Measurements from ENCODE around the gene ATL3. TPM values are rescaled to one million over a fixed set of nuclear protein-coding genes. Genes with fewer than 3 reads are reported as not detected.

The ATL3 gene, protein sequence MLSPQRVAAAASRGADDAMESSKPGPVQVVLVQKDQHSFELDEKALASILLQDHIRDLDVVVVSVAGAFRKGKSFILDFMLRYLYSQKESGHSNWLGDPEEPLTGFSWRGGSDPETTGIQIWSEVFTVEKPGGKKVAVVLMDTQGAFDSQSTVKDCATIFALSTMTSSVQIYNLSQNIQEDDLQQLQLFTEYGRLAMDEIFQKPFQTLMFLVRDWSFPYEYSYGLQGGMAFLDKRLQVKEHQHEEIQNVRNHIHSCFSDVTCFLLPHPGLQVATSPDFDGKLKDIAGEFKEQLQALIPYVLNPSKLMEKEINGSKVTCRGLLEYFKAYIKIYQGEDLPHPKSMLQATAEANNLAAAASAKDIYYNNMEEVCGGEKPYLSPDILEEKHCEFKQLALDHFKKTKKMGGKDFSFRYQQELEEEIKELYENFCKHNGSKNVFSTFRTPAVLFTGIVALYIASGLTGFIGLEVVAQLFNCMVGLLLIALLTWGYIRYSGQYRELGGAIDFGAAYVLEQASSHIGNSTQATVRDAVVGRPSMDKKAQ
- 17.6 and 18.0 TPM in 2 replicates for polyA plus RNA-seq (2013)

GRCh38 chr11:63671322-63672155 is at the start of gene ATL3:
Gene ATL3 (minus strand): TSS chr11:63671376. CDS start chr11:63671335, 41 bp downstream.
- peak within 1 kb of the TSS; percentile 94 for H3K4me2 ChIP-seq (ENCODE audit: low read length)
- H2BK120ac ChIP-seq (ENCODE audit: insufficient read depth, low read length, poor library complexity), result peak within 1 kb of the TSS; percentile 74
- H4K8ac ChIP-seq (ENCODE audit: low read depth, low read length), result peak within 1 kb of the TSS; percentile 91
- H3K79me2 ChIP-seq (ENCODE audit: control insufficient read depth, insufficient read depth, low read length, poor library complexity), result peaks cover 7% of the 10 kb centered on the region
- peak within 1 kb of the TSS; percentile 36 for H2AK5ac ChIP-seq (ENCODE audit: low read length)
- H3K36me3 ChIP-seq (ENCODE audit: control insufficient read depth in 1 of 2, insufficient read depth in 2 of 2, low read length in 2 of 2), result peaks cover 0 to 3% of the 10 kb centered on the region in 2 experiments
- peaks cover 2 to 5% of the 10 kb centered on the region in 2 experiments for H3K4me1 ChIP-seq (ENCODE audit: control insufficient read depth in 1 of 2, insufficient read depth in 2 of 2, low read length in 2 of 2)
- H3K4ac ChIP-seq (ENCODE audit: low read depth, low read length), result peak within 1 kb of the TSS; percentile 70
- peak within 1 kb of the TSS; percentile 4 for H3K27ac ChIP-seq (ENCODE audit: low read depth, low read length)
- H3K18ac ChIP-seq (ENCODE audit: low read length), result peak within 1 kb of the TSS; percentile 86
- peak within 1 kb of the TSS; percentile 41 for H3K14ac ChIP-seq (ENCODE audit: low read length)
- peak within 1 kb of the TSS; percentile 33 for H2AFZ ChIP-seq (ENCODE audit: insufficient read depth, low read length, poor library complexity)
- peak within 1 kb of the TSS; percentile 70 for H3K4me3 ChIP-seq (ENCODE audit: low read depth, low read length)
- H3K79me1 ChIP-seq (ENCODE audit: low read length), result peaks cover 12% of the 10 kb centered on the region
- H3K9me3 ChIP-seq (ENCODE audit: insufficient read depth, low read depth, low read length), result peaks cover 4% of the 10 kb centered on the region
- peak within 1 kb of the TSS; percentile 26 for H2BK5ac ChIP-seq (ENCODE audit: low read depth, low read length, poor library complexity)
- H3K9ac ChIP-seq (ENCODE audit: low read length), result peak within 1 kb of the TSS; percentile 74
- peak within 1 kb of the TSS; percentile 81 for H4K91ac ChIP-seq (ENCODE audit: low read depth, low read length)
- DNase-seq, result peak; percentile 98
- H4K12ac ChIP-seq (ENCODE audit: low read depth, low read length), result peak within 1 kb of the TSS; percentile 96
- H3K27me3 ChIP-seq (ENCODE audit: insufficient read depth, low read length), result no peaks in the 10 kb centered on the region
- no peak within 1 kb of the TSS for H3K23ac ChIP-seq (ENCODE audit: low read length)
- WGBS (ENCODE audit: extremely low coverage, insufficient coverage, insufficient read length), result no CpG with 5 or more reads among the region's 69 CpGs
- H2BK12ac ChIP-seq (ENCODE audit: low read length), result no peak within 1 kb of the TSS

DNA sequence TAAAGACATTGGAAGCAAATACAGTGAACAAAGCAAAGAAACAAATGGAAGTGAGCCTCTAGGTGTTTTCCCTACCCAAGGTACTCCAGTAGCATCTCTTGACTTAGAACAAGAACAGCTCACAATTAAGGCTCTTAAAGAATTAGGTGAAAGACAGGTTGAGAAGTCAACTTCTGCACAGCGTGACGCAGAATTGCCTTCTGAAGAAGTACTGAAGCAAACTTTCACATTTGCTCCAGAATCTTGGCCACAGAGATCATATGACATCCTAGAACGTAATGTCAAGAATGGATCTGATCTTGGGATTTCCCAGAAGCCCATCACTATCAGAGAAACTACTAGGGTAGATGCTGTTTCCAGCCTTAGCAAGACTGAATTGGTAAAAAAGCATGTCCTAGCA is 49.4 kb upstream of the ATL3 start:
- H4K8ac ChIP-seq (ENCODE audit: low read depth, low read length), result no peak overlapping the region
- no peaks in the 10 kb centered on the region for H3K79me2 ChIP-seq (ENCODE audit: control insufficient read depth, insufficient read depth, low read length, poor library complexity)
- H2BK12ac ChIP-seq (ENCODE audit: low read length), result no peak overlapping the region
- H3K27ac ChIP-seq (ENCODE audit: low read depth, low read length), result no peak overlapping the region
- no peak overlapping the region for H3K23ac ChIP-seq (ENCODE audit: low read length)
- H3K18ac ChIP-seq (ENCODE audit: low read length), result no peak overlapping the region
- no peaks in the 10 kb centered on the region for H3K4me1 ChIP-seq (ENCODE audit: control insufficient read depth in 1 of 2, insufficient read depth in 2 of 2, low read length in 2 of 2)
- no peaks in the 10 kb centered on the region for H3K79me1 ChIP-seq (ENCODE audit: low read length)
- H3K4me3 ChIP-seq (ENCODE audit: low read depth, low read length), result no peak overlapping the region
- H2BK5ac ChIP-seq (ENCODE audit: low read depth, low read length, poor library complexity), result no peak overlapping the region
- H2AFZ ChIP-seq (ENCODE audit: insufficient read depth, low read length, poor library complexity), result no peak overlapping the region
- no peak overlapping the region for H3K4me2 ChIP-seq (ENCODE audit: low read length)
- H3K14ac ChIP-seq (ENCODE audit: low read length), result no peak overlapping the region
- no peak overlapping the region for H3K9ac ChIP-seq (ENCODE audit: low read length)
- DNase-seq, result peak; percentile 91 to 98
- no peak overlapping the region for H4K91ac ChIP-seq (ENCODE audit: low read depth, low read length)
- H2AK5ac ChIP-seq (ENCODE audit: low read length), result no peak overlapping the region
- no CpG with 5 or more reads among the region's 3 CpGs for WGBS (ENCODE audit: extremely low coverage, insufficient coverage, insufficient read length)
- no peaks in the 10 kb centered on the region for H3K36me3 ChIP-seq (ENCODE audit: control insufficient read depth in 1 of 2, insufficient read depth in 2 of 2, low read length in 2 of 2)
- no peaks in the 10 kb centered on the region for H3K9me3 ChIP-seq (ENCODE audit: insufficient read depth, low read depth, low read length)
- no peaks in the 10 kb centered on the region for H3K27me3 ChIP-seq (ENCODE audit: insufficient read depth, low read length)
- no peak overlapping the region for H4K12ac ChIP-seq (ENCODE audit: low read depth, low read length)
- no peak overlapping the region for H3K4ac ChIP-seq (ENCODE audit: low read depth, low read length)
- H2BK120ac ChIP-seq (ENCODE audit: insufficient read depth, low read length, poor library complexity), result no peak overlapping the region

DNA sequence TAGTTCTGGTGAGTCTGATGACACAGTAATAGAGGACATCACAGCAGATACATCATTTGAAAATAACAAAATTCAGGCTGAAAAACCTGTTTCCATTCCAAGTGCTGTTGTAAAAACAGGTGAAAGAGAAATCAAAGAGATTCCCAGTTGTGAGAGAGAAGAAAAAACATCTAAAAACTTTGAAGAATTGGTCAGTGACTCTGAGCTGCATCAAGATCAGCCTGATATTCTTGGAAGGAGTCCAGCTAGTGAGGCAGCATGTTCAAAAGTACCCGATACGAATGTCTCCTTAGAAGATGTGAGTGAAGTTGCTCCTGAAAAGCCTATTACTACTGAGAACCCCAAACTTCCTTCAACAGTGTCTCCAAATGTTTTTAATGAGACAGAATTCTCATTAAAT is 48.8 kb upstream of the ATL3 start:
- H3K27ac ChIP-seq (ENCODE audit: low read depth, low read length), result no peak overlapping the region
- no peak overlapping the region for H3K9ac ChIP-seq (ENCODE audit: low read length)
- no peak overlapping the region for H4K8ac ChIP-seq (ENCODE audit: low read depth, low read length)
- H3K9me3 ChIP-seq (ENCODE audit: insufficient read depth, low read depth, low read length), result no peaks in the 10 kb centered on the region
- DNase-seq, result peak; percentile 70 to 96
- H2AFZ ChIP-seq (ENCODE audit: insufficient read depth, low read length, poor library complexity), result no peak overlapping the region
- no peak overlapping the region for H4K91ac ChIP-seq (ENCODE audit: low read depth, low read length)
- no peak overlapping the region for H4K12ac ChIP-seq (ENCODE audit: low read depth, low read length)
- H3K4me2 ChIP-seq (ENCODE audit: low read length), result no peak overlapping the region
- no CpG with 5 or more reads among the region's 2 CpGs for WGBS (ENCODE audit: extremely low coverage, insufficient coverage, insufficient read length)
- no peak overlapping the region for H3K4ac ChIP-seq (ENCODE audit: low read depth, low read length)
- H2AK5ac ChIP-seq (ENCODE audit: low read length), result no peak overlapping the region
- no peak overlapping the region for H3K14ac ChIP-seq (ENCODE audit: low read length)
- H3K79me1 ChIP-seq (ENCODE audit: low read length), result no peaks in the 10 kb centered on the region
- H3K4me3 ChIP-seq (ENCODE audit: low read depth, low read length), result no peak overlapping the region
- H3K23ac ChIP-seq (ENCODE audit: low read length), result no peak overlapping the region
- no peaks in the 10 kb centered on the region for H3K27me3 ChIP-seq (ENCODE audit: insufficient read depth, low read length)
- no peaks in the 10 kb centered on the region for H3K4me1 ChIP-seq (ENCODE audit: control insufficient read depth in 1 of 2, insufficient read depth in 2 of 2, low read length in 2 of 2)
- H2BK12ac ChIP-seq (ENCODE audit: low read length), result no peak overlapping the region
- no peaks in the 10 kb centered on the region for H3K79me2 ChIP-seq (ENCODE audit: control insufficient read depth, insufficient read depth, low read length, poor library complexity)
- no peak overlapping the region for H2BK120ac ChIP-seq (ENCODE audit: insufficient read depth, low read length, poor library complexity)
- H3K18ac ChIP-seq (ENCODE audit: low read length), result no peak overlapping the region
- H3K36me3 ChIP-seq (ENCODE audit: control insufficient read depth in 1 of 2, insufficient read depth in 2 of 2, low read length in 2 of 2), result no peaks in the 10 kb centered on the region
- H2BK5ac ChIP-seq (ENCODE audit: low read depth, low read length, poor library complexity), result no peak overlapping the region

GRCh38 chr11:63719001-63719400 is 47.8 kb upstream of the ATL3 start:
- Histone ChIP-seq H2BK5ac (ENCODE audit: low read depth, low read length, poor library complexity) (no peak overlapping the region), H3K4me1 (ENCODE audit: control insufficient read depth in 1 of 2, insufficient read depth in 2 of 2, low read length in 2 of 2) (no peaks in the 10 kb centered on the region), H2AFZ (ENCODE audit: insufficient read depth, low read length, poor library complexity) (no peak overlapping the region), H3K79me2 (ENCODE audit: control insufficient read depth, insufficient read depth, low read length, poor library complexity) (no peaks in the 10 kb centered on the region), H3K14ac (ENCODE audit: low read length) (no peak overlapping the region), H4K12ac (ENCODE audit: low read depth, low read length) (no peak overlapping the region), H3K9ac (ENCODE audit: low read length) (no peak overlapping the region), H3K18ac (ENCODE audit: low read length) (no peak overlapping the region), H2BK120ac (ENCODE audit: insufficient read depth, low read length, poor library complexity) (no peak overlapping the region), H3K4me2 (ENCODE audit: low read length) (no peak overlapping the region), H4K8ac (ENCODE audit: low read depth, low read length) (no peak overlapping the region), H2AK5ac (ENCODE audit: low read length) (no peak overlapping the region), H4K91ac (ENCODE audit: low read depth, low read length) (no peak overlapping the region), H3K4me3 (ENCODE audit: low read depth, low read length) (no peak overlapping the region), H3K79me1 (ENCODE audit: low read length) (no peaks in the 10 kb centered on the region), H3K4ac (ENCODE audit: low read depth, low read length) (no peak overlapping the region), H3K27ac (ENCODE audit: low read depth, low read length) (no peak overlapping the region), H2BK12ac (ENCODE audit: low read length) (no peak overlapping the region), H3K36me3 (ENCODE audit: control insufficient read depth in 1 of 2, insufficient read depth in 2 of 2, low read length in 2 of 2) (no peaks in the 10 kb centered on the region), H3K9me3 (ENCODE audit: insufficient read depth, low read depth, low read length) (no peaks in the 10 kb centered on the region), H3K27me3 (ENCODE audit: insufficient read depth, low read length) (no peaks in the 10 kb centered on the region), H3K23ac (ENCODE audit: low read length) (no peak overlapping the region)
- DNase-seq, result peak in 1 of 2 donors; percentile 36
- WGBS (ENCODE audit: extremely low coverage, insufficient coverage, insufficient read length), result no CpG with 5 or more reads among the region's 1 CpG
